Osteocyte (in vitro differentiated cells): ENCODE results near the gene ENTREP1. TPM values are rescaled to one million over a fixed set of nuclear protein-coding genes. Genes with fewer than 3 reads are reported as not detected.

Source experiments
- DNase-seq: peaks from one replicate; pipeline ENCODE4 v3.0.0; 2021; ENCODE audit warnings: mixed read lengths; ENCODE audit not compliant: unreplicated experiment; ENCODE audit errors: extremely low spot score
- H3K27ac Mint-ChIP-seq: one replicate; pipeline ENCODE4 v1.8.0; 2021; ENCODE audit warnings: mild to moderate bottlenecking, mixed read lengths; ENCODE audit not compliant: unreplicated experiment
- H3K27me3 Mint-ChIP-seq: one replicate; pipeline ENCODE4 v1.8.0; 2021; ENCODE audit warnings: mixed read lengths; ENCODE audit not compliant: unreplicated experiment
- H3K36me3 Mint-ChIP-seq: one replicate; pipeline ENCODE4 v1.8.0; 2021; ENCODE audit warnings: mixed read lengths; ENCODE audit not compliant: unreplicated experiment
- H3K4me1 Mint-ChIP-seq: one replicate; pipeline ENCODE4 v1.8.0; 2021; ENCODE audit warnings: mixed read lengths; ENCODE audit not compliant: unreplicated experiment
- H3K4me3 Mint-ChIP-seq: one replicate; pipeline ENCODE4 v1.8.0; 2021; ENCODE audit warnings: mild to moderate bottlenecking, moderate library complexity, mixed read lengths; ENCODE audit not compliant: unreplicated experiment
- H3K9me3 Mint-ChIP-seq: one replicate; pipeline ENCODE4 v1.8.0; 2021; ENCODE audit warnings: mixed read lengths; ENCODE audit not compliant: unreplicated experiment
- total RNA-seq: library from RNA; stranded (reverse); gene quantifications from 2 replicates; pipeline ENCODE4 v1.2.1, GENCODE V29; 2021
- TF ChIP-seq, protein P1 (sequence below): fragments of 200-600 bp; sonication (generic); IDR thresholded peaks from 2 replicates; pipeline ENCODE4 v1.5.0; 2021; ENCODE audit warnings: antibody characterized with exemption, mild to moderate bottlenecking, moderate library complexity

The ENTREP1 gene
- total RNA-seq, 1 donor from 2014 or later, result 0.24 TPM

DNA sequence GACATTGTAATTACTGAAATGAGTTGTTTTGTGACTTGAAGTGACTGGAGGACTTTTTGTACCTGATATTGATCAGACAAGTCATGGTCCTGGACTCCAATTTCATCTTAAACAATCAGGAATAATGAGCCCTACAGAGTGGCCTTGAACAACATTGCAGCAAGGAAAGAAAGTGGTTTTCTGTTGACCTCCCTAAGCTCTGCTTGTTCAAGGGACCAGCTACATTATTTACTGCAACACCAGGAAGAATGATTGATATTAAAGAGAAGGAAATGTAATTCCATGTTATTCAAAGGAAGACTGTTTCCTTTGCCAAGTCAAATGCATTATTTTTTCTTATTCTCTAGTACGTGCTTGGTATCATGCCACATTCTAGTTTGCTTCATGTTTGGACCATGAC, 22.6 kb downstream of the ENTREP1 start:
- no peaks in the 10 kb centered on the region for H3K9me3 Mint-ChIP-seq

DNA sequence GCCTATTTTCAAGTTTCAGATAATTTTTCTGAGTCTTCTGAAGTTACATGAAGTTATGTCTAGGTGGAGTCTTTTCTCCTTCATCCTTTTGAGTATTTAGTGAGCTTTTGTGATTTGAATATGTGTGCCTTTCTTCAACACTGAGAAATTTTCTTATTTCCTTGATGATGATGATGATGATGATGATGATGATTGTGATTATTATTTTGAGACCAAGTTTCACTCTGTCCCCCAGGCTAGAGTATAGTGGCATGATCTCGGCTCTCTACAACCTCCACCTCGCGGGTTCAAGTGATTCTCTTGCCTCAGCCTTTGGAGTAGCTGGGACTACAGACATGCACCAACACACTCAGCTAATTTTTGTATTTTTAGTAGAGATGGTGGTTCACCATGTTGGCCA, 26.2 kb downstream of the ENTREP1 start:
- Mint-ChIP-seq H3K27me3 (peaks cover 19% of the 10 kb centered on the region), H3K4me1 (no peaks in the 10 kb centered on the region)
- no peak for DNase-seq

More for the DNA sequence above, 22.6 kb downstream of the ENTREP1 start:
- no peak for DNase-seq
- Mint-ChIP-seq H3K36me3 (no peaks in the 10 kb centered on the region), H3K4me3 (no peak overlapping the region), H3K27me3 (peaks cover 20% of the 10 kb centered on the region), H3K4me1 (no peaks in the 10 kb centered on the region), H3K27ac (no peak overlapping the region)
- TF ChIP-seq, protein P1, sequence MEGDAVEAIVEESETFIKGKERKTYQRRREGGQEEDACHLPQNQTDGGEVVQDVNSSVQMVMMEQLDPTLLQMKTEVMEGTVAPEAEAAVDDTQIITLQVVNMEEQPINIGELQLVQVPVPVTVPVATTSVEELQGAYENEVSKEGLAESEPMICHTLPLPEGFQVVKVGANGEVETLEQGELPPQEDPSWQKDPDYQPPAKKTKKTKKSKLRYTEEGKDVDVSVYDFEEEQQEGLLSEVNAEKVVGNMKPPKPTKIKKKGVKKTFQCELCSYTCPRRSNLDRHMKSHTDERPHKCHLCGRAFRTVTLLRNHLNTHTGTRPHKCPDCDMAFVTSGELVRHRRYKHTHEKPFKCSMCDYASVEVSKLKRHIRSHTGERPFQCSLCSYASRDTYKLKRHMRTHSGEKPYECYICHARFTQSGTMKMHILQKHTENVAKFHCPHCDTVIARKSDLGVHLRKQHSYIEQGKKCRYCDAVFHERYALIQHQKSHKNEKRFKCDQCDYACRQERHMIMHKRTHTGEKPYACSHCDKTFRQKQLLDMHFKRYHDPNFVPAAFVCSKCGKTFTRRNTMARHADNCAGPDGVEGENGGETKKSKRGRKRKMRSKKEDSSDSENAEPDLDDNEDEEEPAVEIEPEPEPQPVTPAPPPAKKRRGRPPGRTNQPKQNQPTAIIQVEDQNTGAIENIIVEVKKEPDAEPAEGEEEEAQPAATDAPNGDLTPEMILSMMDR, result no peak

DNA sequence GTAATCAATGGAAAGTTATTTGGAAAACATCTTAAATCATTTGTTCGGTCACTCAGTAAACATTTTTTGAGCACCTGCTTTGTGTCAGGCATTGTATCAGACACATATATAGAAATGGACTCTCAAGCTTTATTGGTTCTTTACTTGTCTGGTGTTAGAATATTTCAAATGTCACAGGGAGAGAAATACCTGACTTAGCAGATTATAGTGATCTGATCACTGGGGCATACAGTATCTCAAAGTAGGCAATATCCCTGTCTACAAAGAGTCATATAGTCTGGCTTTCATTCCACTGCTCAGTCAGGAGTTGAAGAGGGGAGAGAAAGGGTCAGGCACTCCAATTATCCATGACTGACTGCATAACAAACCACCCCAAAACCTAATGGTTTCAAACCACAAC, 30.2 kb downstream of the ENTREP1 start:
- TF ChIP-seq, protein P1, result no peak
- Mint-ChIP-seq H3K36me3 (no peaks in the 10 kb centered on the region), H3K27me3 (peaks cover 34% of the 10 kb centered on the region), H3K9me3 (no peaks in the 10 kb centered on the region), H3K27ac (no peak overlapping the region), H3K4me3 (no peak overlapping the region), H3K4me1 (no peaks in the 10 kb centered on the region)
- DNase-seq, result no peak

More for the DNA sequence above, 26.2 kb downstream of the ENTREP1 start:
- Mint-ChIP-seq H3K9me3 (no peaks in the 10 kb centered on the region), H3K27ac (no peak overlapping the region), H3K4me3 (no peak overlapping the region), H3K36me3 (no peaks in the 10 kb centered on the region)
- TF ChIP-seq, protein P1, result no peak

DNA sequence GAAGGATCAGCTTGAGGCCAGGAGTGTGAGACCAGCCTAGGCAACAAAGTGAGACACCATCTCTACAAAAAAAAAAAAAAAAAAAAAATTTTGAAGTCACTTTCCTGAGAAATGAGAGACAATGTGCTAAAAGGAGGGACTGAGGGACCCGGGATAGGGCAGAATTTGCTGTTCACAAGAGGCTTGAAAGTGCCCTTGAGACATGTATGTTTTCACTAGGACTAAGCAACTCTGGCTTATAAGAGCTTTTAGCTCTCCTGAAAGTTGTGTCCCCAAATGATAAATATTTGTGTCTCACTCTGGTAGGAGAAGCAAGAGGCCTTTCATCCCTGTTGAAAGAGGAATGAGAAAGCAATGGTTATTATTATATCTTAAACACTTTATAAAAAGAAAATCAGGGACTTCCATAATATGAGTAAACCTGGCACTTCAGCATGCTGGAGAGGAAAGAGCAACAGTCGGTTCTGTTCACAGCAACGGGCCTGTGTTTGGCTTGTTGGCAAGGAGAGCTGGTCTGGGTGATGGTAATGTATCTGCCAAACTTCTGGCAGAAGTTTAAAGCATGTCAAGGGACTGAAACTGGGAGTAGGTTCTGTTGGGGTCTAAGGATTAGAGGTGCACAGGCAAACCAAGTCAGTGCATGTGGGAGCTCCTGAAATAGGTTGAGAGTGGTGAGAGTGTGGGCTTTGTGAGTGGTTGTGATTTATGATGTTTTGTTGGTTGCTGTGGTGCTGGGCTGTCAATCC, 32.2 kb downstream of the ENTREP1 start:
- no peak overlapping the region for H3K4me3 Mint-ChIP-seq
- no peaks in the 10 kb centered on the region for H3K4me1 Mint-ChIP-seq
- H3K9me3 Mint-ChIP-seq, result no peaks in the 10 kb centered on the region
- peaks cover 43% of the 10 kb centered on the region for H3K27me3 Mint-ChIP-seq
- TF ChIP-seq, protein P1, result no peak
- no peak for DNase-seq
- H3K27ac Mint-ChIP-seq, result no peak overlapping the region
- H3K36me3 Mint-ChIP-seq, result no peaks in the 10 kb centered on the region

DNA sequence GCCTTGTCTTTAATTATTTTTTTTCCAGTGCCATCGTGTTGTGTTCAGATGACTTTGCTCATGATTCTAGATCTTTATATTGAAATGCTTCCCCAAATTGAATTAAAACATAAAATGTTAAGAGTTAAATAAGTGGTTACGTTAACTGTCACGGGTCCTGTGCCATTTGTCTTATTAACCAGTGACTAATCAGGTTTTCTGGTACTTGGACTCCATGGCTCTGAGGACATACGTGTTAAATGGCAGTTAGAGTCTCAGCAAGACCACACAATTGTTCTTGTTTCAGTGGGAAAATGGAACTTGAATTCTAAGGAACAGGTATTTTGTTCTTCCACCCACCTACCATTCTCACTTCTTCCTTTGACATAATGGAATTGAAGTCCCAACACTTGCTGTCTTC, 32.8 kb downstream of the ENTREP1 start:
- H3K4me1 Mint-ChIP-seq, result no peaks in the 10 kb centered on the region
- no peak overlapping the region for H3K27ac Mint-ChIP-seq
- H3K27me3 Mint-ChIP-seq, result peaks cover 49% of the 10 kb centered on the region
- no peak for DNase-seq
- no peak overlapping the region for H3K4me3 Mint-ChIP-seq
- H3K9me3 Mint-ChIP-seq, result no peaks in the 10 kb centered on the region
- TF ChIP-seq, protein P1, result no peak
- H3K36me3 Mint-ChIP-seq, result no peaks in the 10 kb centered on the region
